IPS-20b (cell line): ENCODE data around the gene ELANE.

Experiments
- H3K27ac ChIP-seq: one replicate; pipeline ENCODE4 v1.5.1; 2013; ENCODE audit warnings: low read length
- H3K27me3 ChIP-seq: 2 replicates; pipeline ENCODE4 v1.6.1; 2013; ENCODE audit warnings: mild to moderate bottlenecking, low read length, inconsistent platforms; ENCODE audit not compliant: insufficient read depth
- H3K36me3 ChIP-seq: 2 replicates; pipeline ENCODE4 v1.6.1; 2013; ENCODE audit warnings: low read depth, mild to moderate bottlenecking, inconsistent platforms, low read length, moderate library complexity; ENCODE audit not compliant: insufficient read depth
- H3K4me1 ChIP-seq: 2 replicates; pipeline ENCODE4 v1.6.1; 2013; ENCODE audit warnings: mild to moderate bottlenecking, control low read depth, inconsistent platforms, low read length, moderate library complexity; ENCODE audit not compliant: insufficient read depth
- H3K4me3 ChIP-seq: 2 replicates; pipeline ENCODE4 v1.5.1; 2013; ENCODE audit warnings: mild to moderate bottlenecking, low read length, inconsistent platforms
- H3K9ac ChIP-seq: 2 replicates; pipeline ENCODE4 v1.6.1; 2013; ENCODE audit warnings: low read depth, mild to moderate bottlenecking, inconsistent platforms, low read length, moderate library complexity
- H3K9me3 ChIP-seq: 2 replicates; pipeline ENCODE4 v1.6.1; 2013; ENCODE audit warnings: mild to moderate bottlenecking, low read depth, low read length, inconsistent platforms; ENCODE audit not compliant: insufficient read depth

Gene ELANE

GRCh38 chr19:810077-810855 lies 41.8 kb upstream of the ELANE start:
- Histone ChIP-seq H3K27ac (no peak overlapping the region), H3K9ac (no peak overlapping the region), H3K36me3 (peaks cover 77% of the 10 kb centered on the region), H3K4me1 (no peaks in the 10 kb centered on the region), H3K27me3 (no peaks in the 10 kb centered on the region), H3K9me3 (no peaks in the 10 kb centered on the region), H3K4me3 (no peak overlapping the region)

GRCh38 chr19:810883-811489 lies 41.1 kb upstream of the ELANE start:
- Histone ChIP-seq H3K9ac (no peak overlapping the region), H3K4me3 (no peak overlapping the region), H3K36me3 (peaks cover 73% of the 10 kb centered on the region), H3K27ac (no peak overlapping the region), H3K9me3 (no peaks in the 10 kb centered on the region), H3K27me3 (no peaks in the 10 kb centered on the region), H3K4me1 (no peaks in the 10 kb centered on the region)

GRCh38 chr19:811506-812048 lies 40.5 kb upstream of the ELANE start:
- Histone ChIP-seq H3K4me1 (no peaks in the 10 kb centered on the region), H3K27ac (no peak overlapping the region), H3K9me3 (no peaks in the 10 kb centered on the region), H3K9ac (no peak overlapping the region), H3K4me3 (no peak overlapping the region), H3K27me3 (no peaks in the 10 kb centered on the region), H3K36me3 (peaks cover 67% of the 10 kb centered on the region)

GRCh38 chr19:812049-812746 lies 39.9 kb upstream of the ELANE start:
- no peaks in the 10 kb centered on the region for H3K9me3 ChIP-seq
- H3K27me3 ChIP-seq, result no peaks in the 10 kb centered on the region
- H3K36me3 ChIP-seq, result peaks cover 61% of the 10 kb centered on the region
- H3K4me3 ChIP-seq, result no peak overlapping the region
- no peaks in the 10 kb centered on the region for H3K4me1 ChIP-seq
- H3K9ac ChIP-seq, result no peak overlapping the region
- no peak overlapping the region for H3K27ac ChIP-seq

- no peak overlapping the region for H3K9ac ChIP-seq
- no peaks in the 10 kb centered on the region for H3K27me3 ChIP-seq
- peaks cover 55% of the 10 kb centered on the region for H3K36me3 ChIP-seq
- H3K4me3 ChIP-seq, result no peak overlapping the region
- no peaks in the 10 kb centered on the region for H3K9me3 ChIP-seq
- H3K27ac ChIP-seq, result no peak overlapping the region
- no peaks in the 10 kb centered on the region for H3K4me1 ChIP-seq
Measured at GRCh38 chr19:812747-813218, 39.3 kb upstream of the ELANE start.

- Histone ChIP-seq H3K9me3 (no peaks in the 10 kb centered on the region), H3K9ac (no peak overlapping the region), H3K36me3 (peaks cover 48% of the 10 kb centered on the region), H3K27ac (no peak overlapping the region), H3K4me3 (no peak overlapping the region), H3K4me1 (no peaks in the 10 kb centered on the region), H3K27me3 (no peaks in the 10 kb centered on the region)
Measured at GRCh38 chr19:813219-814151, 38.6 kb upstream of the ELANE start.

- no peaks in the 10 kb centered on the region for H3K27me3 ChIP-seq
- H3K36me3 ChIP-seq, result peaks cover 39% of the 10 kb centered on the region
- H3K27ac ChIP-seq, result no peak overlapping the region
- no peaks in the 10 kb centered on the region for H3K9me3 ChIP-seq
- H3K9ac ChIP-seq, result no peak overlapping the region
- no peaks in the 10 kb centered on the region for H3K4me1 ChIP-seq
- no peak overlapping the region for H3K4me3 ChIP-seq
Measured at GRCh38 chr19:814152-815078, 37.7 kb upstream of the ELANE start.

- Histone ChIP-seq H3K27ac (no peak overlapping the region), H3K27me3 (no peaks in the 10 kb centered on the region), H3K9ac (no peak overlapping the region), H3K9me3 (no peaks in the 10 kb centered on the region), H3K4me1 (no peaks in the 10 kb centered on the region), H3K36me3 (peaks cover 31% of the 10 kb centered on the region), H3K4me3 (no peak overlapping the region)
Measured at GRCh38 chr19:815079-815774, 36.9 kb upstream of the ELANE start.

- no peak overlapping the region for H3K9ac ChIP-seq
- H3K27me3 ChIP-seq, result no peaks in the 10 kb centered on the region
- no peak overlapping the region for H3K27ac ChIP-seq
- H3K9me3 ChIP-seq, result no peaks in the 10 kb centered on the region
- H3K4me1 ChIP-seq, result no peaks in the 10 kb centered on the region
- peaks cover 24% of the 10 kb centered on the region for H3K36me3 ChIP-seq
- no peak overlapping the region for H3K4me3 ChIP-seq
Measured at GRCh38 chr19:815775-816499, 36.2 kb upstream of the ELANE start.
